Measurements from ENCODE around the gene SCN11A. TPM values are rescaled to one million over a fixed set of nuclear protein-coding genes. Genes with fewer than 3 reads are reported as not detected.

Gene SCN11A
- total and polyA plus RNA-seq, 2 of the 13 experiments (the other 11 are each of a cell fraction or from before 2014, with no cell fraction given): 0.02 to 0.11 TPM

DNA sequence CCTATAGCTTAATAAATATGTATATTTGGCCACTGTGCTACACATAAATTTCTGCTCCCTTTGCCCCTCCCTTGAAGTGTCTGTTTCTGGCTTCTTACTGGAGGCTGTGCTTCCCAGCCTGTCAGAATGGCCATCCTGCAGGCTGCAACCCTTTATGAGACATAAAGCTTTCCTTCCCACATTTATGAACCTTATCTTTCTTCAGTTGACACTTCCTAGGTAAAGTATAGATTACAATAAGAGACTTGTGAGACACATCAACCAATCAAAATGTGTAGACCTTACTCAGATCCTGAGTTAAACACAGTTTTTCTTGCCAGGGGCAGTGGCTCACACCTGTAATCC lies 29.5 kb downstream of the SCN11A start:
- Histone ChIP-seq H3K4me3 (replicated peaks in 1 of 3; ENCODE audit: insufficient read depth in 1 of 3, low read depth in 2 of 3, low read length in 3 of 3) (no peak overlapping the region), H3K4me1 (ENCODE audit: insufficient read depth, low read length) (peaks cover 20% of the 10 kb centered on the region), H3K9ac (ENCODE audit: insufficient read depth, low read depth, low read length) (no peak overlapping the region), H3K9me3 (ENCODE audit: low read length) (no peaks in the 10 kb centered on the region), H3K27ac (ENCODE audit: extremely low read length, insufficient read depth, low read length) (no peak overlapping the region), H3K36me3 (replicated peaks in 1 of 2; ENCODE audit: control insufficient read depth in 1 of 2, insufficient read depth in 2 of 2, low read length in 2 of 2) (no peaks in the 10 kb centered on the region), H3K4me2 (ENCODE audit: low read depth, low read length) (no peak overlapping the region), H2AFZ (ENCODE audit: low read length) (no peak overlapping the region), H3K27me3 (ENCODE audit: control insufficient read depth in 1 of 2, insufficient read depth in 2 of 2, low read length in 2 of 2) (0 out of 5 replicates have a peak, but pooled peaks cover 0 to 4% of the 10 kb centered on the region in 2 experiments), H3K79me2 (ENCODE audit: insufficient read depth, low read length) (no peaks in the 10 kb centered on the region), H4K20me1 (ENCODE audit: insufficient read depth, low read length) (no peaks in the 10 kb centered on the region)
- in situ Hi-C loops (cut with HindIII; ENCODE audit: extremely low pct_ligation_motif_present, low pct_unique_long_range_greater_than_20kb): no loop called here
- intact Hi-C loops (cut with micrococcal nuclease; ENCODE audit: unreplicated experiment): no loop called here
- ATAC-seq: no peak
- TF ChIP-seq BCL6 (CRISPR knock-in tag; IDR thresholded peaks at IDR 0.05) (no peak), NRL (CRISPR knock-in tag; IDR thresholded peaks at IDR 0.05; ENCODE audit: borderline replicate concordance) (no peak), POGZ (CRISPR knock-in tag; IDR thresholded peaks at IDR 0.05) (no peak)
- TF ChIP-seq, protein P1, sequence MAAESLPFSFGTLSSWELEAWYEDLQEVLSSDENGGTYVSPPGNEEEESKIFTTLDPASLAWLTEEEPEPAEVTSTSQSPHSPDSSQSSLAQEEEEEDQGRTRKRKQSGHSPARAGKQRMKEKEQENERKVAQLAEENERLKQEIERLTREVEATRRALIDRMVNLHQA (CRISPR knock-in tag; IDR thresholded peaks at IDR 0.05): no peak
- POLR2A ChIA-PET: no interaction called here
- no peak for FAIRE-seq
- DNase-seq (ENCODE audit: low spot score): no peak
- CTCF ChIA-PET (ENCODE audit: low intra/inter-chr PET ratio, low total read pairs): no interaction called here
- no TSS peak for BruUV-seq (replicated peaks)

DNA sequence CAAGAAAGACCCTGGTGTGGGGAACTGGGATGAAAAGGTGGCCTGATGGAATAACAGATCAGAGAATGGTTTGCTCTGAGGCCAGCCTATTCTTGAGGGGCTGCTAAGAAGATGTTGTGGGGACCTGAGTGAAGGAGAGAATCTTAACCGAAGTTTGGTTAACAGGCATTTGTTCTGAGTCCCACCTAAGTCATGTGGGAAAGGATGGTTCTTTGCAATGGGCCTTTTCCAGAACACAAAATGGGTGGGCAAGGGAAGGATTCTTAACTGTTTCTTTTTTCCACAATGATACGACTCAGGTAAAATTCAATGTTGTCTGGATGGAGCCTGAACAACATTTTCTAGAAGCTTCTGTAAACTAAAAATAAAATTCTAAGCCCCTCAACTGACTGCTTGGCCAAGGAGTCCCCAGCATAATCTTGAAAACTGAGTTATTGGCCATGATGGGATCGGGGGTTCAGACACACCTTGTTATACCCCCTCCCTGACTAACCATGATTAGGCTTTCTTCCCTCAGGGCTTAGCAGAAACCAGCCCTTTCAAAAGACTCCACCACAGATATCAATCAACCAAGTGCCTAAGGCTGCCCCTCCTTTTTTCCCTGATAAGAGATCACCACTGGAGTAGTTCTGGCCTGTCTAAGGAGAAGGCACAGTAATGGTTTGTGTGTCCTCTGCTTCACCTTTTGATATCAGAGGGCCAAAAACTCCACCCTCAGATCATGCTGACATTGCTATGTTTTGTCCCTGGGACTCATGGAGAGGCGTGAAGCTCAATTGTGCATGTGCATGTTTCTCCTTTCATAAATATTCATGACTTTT lies 30.1 kb downstream of the SCN11A start:
- Histone ChIP-seq H4K20me1 (ENCODE audit: insufficient read depth, low read length) (no peaks in the 10 kb centered on the region), H3K79me2 (ENCODE audit: insufficient read depth, low read length) (no peaks in the 10 kb centered on the region), H3K9me3 (ENCODE audit: low read length) (no peaks in the 10 kb centered on the region), H3K27me3 (ENCODE audit: control insufficient read depth in 1 of 2, insufficient read depth in 2 of 2, low read length in 2 of 2) (0 out of 5 replicates have a peak, but pooled peaks cover 0 to under 1% of the 10 kb centered on the region in 2 experiments), H3K27ac (ENCODE audit: extremely low read length, insufficient read depth, low read length) (no peak overlapping the region), H2AFZ (ENCODE audit: low read length) (no peak overlapping the region), H3K9ac (ENCODE audit: insufficient read depth, low read depth, low read length) (no peak overlapping the region), H3K4me3 (replicated peaks in 1 of 3; ENCODE audit: insufficient read depth in 1 of 3, low read depth in 2 of 3, low read length in 3 of 3) (no peak overlapping the region), H3K36me3 (replicated peaks in 1 of 2; ENCODE audit: control insufficient read depth in 1 of 2, insufficient read depth in 2 of 2, low read length in 2 of 2) (no peaks in the 10 kb centered on the region), H3K4me2 (ENCODE audit: low read depth, low read length) (no peak overlapping the region), H3K4me1 (ENCODE audit: insufficient read depth, low read length) (peaks cover 20% of the 10 kb centered on the region)
- FAIRE-seq (no peak), ATAC-seq (no peak), DNase-seq (ENCODE audit: low spot score) (no peak)
- in situ Hi-C loops (cut with HindIII; ENCODE audit: extremely low pct_ligation_motif_present, low pct_unique_long_range_greater_than_20kb): no loop called here
- CTCF ChIA-PET (ENCODE audit: low intra/inter-chr PET ratio, low total read pairs): no interaction called here
- POLR2A ChIA-PET: no interaction called here
- 44% methylated on average over 3 of the region's 4 CpGs for WGBS (ENCODE audit: low lambda C conversion rate)
- intact Hi-C loops (cut with micrococcal nuclease; ENCODE audit: unreplicated experiment): no loop called here
- no TSS peak for BruUV-seq (replicated peaks)
- no peak for TF ChIP-seq CEBPG (CRISPR knock-in tag; IDR thresholded peaks at IDR 0.05)
- TF ChIP-seq, protein P2, sequence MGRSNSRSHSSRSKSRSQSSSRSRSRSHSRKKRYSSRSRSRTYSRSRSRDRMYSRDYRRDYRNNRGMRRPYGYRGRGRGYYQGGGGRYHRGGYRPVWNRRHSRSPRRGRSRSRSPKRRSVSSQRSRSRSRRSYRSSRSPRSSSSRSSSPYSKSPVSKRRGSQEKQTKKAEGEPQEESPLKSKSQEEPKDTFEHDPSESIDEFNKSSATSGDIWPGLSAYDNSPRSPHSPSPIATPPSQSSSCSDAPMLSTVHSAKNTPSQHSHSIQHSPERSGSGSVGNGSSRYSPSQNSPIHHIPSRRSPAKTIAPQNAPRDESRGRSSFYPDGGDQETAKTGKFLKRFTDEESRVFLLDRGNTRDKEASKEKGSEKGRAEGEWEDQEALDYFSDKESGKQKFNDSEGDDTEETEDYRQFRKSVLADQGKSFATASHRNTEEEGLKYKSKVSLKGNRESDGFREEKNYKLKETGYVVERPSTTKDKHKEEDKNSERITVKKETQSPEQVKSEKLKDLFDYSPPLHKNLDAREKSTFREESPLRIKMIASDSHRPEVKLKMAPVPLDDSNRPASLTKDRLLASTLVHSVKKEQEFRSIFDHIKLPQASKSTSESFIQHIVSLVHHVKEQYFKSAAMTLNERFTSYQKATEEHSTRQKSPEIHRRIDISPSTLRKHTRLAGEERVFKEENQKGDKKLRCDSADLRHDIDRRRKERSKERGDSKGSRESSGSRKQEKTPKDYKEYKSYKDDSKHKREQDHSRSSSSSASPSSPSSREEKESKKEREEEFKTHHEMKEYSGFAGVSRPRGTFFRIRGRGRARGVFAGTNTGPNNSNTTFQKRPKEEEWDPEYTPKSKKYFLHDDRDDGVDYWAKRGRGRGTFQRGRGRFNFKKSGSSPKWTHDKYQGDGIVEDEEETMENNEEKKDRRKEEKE (IDR thresholded peaks at IDR 0.05): no peak
- TF ChIP-seq, protein P3, sequence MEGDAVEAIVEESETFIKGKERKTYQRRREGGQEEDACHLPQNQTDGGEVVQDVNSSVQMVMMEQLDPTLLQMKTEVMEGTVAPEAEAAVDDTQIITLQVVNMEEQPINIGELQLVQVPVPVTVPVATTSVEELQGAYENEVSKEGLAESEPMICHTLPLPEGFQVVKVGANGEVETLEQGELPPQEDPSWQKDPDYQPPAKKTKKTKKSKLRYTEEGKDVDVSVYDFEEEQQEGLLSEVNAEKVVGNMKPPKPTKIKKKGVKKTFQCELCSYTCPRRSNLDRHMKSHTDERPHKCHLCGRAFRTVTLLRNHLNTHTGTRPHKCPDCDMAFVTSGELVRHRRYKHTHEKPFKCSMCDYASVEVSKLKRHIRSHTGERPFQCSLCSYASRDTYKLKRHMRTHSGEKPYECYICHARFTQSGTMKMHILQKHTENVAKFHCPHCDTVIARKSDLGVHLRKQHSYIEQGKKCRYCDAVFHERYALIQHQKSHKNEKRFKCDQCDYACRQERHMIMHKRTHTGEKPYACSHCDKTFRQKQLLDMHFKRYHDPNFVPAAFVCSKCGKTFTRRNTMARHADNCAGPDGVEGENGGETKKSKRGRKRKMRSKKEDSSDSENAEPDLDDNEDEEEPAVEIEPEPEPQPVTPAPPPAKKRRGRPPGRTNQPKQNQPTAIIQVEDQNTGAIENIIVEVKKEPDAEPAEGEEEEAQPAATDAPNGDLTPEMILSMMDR (CRISPR knock-in tag; IDR thresholded peaks at IDR 0.05): no peak
- no peak for TF ChIP-seq MYNN (CRISPR knock-in tag; IDR thresholded peaks at IDR 0.05; ENCODE audit: low read depth)
- TF ChIP-seq, protein P4, sequence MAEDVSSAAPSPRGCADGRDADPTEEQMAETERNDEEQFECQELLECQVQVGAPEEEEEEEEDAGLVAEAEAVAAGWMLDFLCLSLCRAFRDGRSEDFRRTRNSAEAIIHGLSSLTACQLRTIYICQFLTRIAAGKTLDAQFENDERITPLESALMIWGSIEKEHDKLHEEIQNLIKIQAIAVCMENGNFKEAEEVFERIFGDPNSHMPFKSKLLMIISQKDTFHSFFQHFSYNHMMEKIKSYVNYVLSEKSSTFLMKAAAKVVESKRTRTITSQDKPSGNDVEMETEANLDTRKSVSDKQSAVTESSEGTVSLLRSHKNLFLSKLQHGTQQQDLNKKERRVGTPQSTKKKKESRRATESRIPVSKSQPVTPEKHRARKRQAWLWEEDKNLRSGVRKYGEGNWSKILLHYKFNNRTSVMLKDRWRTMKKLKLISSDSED (CRISPR knock-in tag; IDR thresholded peaks at IDR 0.05): no peak
